Measurements from ENCODE around the gene LELP1.

GRCh38 chr1:153220606-153221303 lies 17.5 kb downstream of the LELP1 start:
- TF ChIP-seq ZBTB34 (CRISPR knock-in tag; IDR thresholded peaks at IDR 0.05) (no peak), RAD21 (CRISPR knock-in tag; conservative IDR thresholded peaks at IDR 0.05 in 1 of 2, IDR thresholded peaks at IDR 0.05 in 1 of 2) (no peak), YBX1 (IDR thresholded peaks at IDR 0.05) (no peak), ZNF707 (CRISPR knock-in tag; conservative IDR thresholded peaks at IDR 0.05) (no peak), CTCF (IDR thresholded peaks at IDR 0.05 in 2 of 3, conservative IDR thresholded peaks at IDR 0.05 in 1 of 3; ENCODE audit: insufficient read depth in 2 of 3, low read depth in 1 of 3, low read length in 3 of 3) (no peak), SIN3A (IDR thresholded peaks at IDR 0.05; ENCODE audit: borderline replicate concordance in 2 of 2, control insufficient read depth in 1 of 2, low read depth in 2 of 2, low read length in 2 of 2) (no peak), STAT6 (CRISPR knock-in tag; IDR thresholded peaks at IDR 0.05) (no peak), CEBPG (CRISPR knock-in tag; IDR thresholded peaks at IDR 0.05) (no peak), CEBPG (tag; conservative IDR thresholded peaks at IDR 0.05 in 1 of 2, IDR thresholded peaks at IDR 0.05 in 1 of 2) (no peak), POLR2A (conservative IDR thresholded peaks at IDR 0.05) (no peak), SMC3 (conservative IDR thresholded peaks at IDR 0.05; ENCODE audit: insufficient read depth, low read depth, low read length) (no peak), ZNF551 (CRISPR knock-in tag; IDR thresholded peaks at IDR 0.05) (no peak), POLR2AphosphoS2 (IDR thresholded peaks at IDR 0.05; ENCODE audit: low read length) (no peak), ZNF184 (CRISPR knock-in tag; IDR thresholded peaks at IDR 0.05) (no peak), ZBTB40 (IDR thresholded peaks at IDR 0.05) (no peak), ZBTB40 (CRISPR knock-in tag; IDR thresholded peaks at IDR 0.05) (no peak)
